NCI-H1105 treated with DMSO at 0.1 percent for 48 hours (cell line): ENCODE data around the gene RILPL1.
"Not testable (repeated sequence)": the region's sequence is repeated elsewhere in the genome, so short reads cannot be mapped to it uniquely, and the experiment has no call there.

Source experiments
- DNase-seq: peaks from one replicate; lab custom pipeline; 2025; lab: John Stamatoyannopoulos, UW

Gene RILPL1

DNA sequence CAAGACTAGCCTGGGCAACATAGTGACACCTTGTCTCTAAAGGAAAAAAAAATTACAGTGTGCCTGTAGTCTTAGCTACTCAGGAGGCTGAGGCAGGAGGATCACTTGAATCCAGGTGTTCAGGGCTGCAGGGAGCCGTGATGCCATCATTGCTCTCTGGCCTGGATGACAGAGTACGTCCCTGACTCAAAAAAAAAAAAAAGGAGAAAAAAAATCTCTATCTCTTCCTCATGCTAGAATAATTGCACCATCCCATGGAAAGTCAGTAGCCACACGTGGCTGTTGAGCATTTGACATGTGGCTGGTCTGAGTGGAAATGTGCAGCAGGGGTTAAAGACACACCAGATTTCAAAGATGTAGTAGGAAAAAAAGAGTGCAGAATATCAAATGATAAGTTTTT lies 3.8 kb downstream of the RILPL1 start:
- DNase-seq, result no peak

DNA sequence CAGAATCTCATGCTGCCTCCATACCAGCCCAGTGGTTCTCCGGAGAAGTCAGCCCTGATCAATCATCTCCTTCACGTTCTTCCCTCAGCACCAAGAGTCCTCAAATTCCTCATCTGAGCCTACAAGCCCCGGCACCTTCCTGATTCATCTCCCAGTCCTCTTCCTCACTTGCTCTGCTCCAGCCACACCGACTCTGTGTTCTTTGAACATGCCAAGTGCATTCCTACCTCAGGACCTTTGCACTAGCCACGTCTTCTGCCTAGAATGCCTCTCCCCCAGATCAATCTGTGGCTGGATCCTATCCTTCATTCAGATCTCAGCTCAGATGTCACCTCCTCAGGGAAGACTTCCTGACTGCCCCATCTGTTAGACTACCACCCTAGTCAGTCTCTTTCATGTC lies 4.7 kb downstream of the RILPL1 start:
- DNase-seq, result no peak

- no peak for DNase-seq
These were observed 6.9 kb downstream of the RILPL1 start for GRCh38 chr12:123526542-123527080.

DNA sequence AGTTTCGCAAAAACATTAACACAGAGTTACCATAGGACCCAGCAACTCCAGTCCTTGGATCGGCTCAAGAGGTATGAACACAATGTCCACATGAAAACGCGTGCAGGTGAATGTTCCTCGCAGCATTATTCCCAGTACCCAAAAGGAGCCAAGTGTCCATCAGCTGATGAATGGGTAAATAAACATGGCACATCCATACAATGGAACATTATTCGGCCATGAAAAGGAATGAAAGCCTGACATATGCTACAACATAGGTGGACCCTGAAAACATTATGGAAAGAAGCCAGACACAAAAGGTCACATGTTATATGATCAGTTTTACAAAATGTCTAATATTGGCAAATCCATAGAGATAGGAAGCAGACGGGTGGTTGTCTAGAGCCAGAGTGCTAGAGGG lies 9.1 kb downstream of the RILPL1 start:
- no peak for DNase-seq

DNA sequence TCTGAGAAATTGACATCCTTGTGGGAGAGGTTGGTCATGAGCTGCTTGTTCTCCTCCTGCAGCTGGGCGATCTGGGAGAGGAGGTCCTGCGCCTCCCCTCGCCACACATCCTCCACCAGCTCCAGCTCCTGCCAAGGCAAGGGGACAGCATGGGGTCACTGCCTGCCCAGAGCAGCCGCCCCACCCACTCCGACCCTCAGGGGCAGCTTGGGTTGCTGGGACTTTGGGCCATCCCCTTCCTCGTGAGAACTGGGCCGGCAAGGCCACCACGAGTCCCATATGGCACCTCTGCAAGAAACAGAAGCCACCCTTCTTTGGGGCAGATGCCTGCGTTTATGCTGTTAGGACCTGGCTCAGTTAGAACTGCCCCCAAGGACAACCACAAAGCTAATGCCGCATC lies 10.0 kb downstream of the RILPL1 start:
- no peak for DNase-seq

- DNase-seq, result no peak
These were observed 11.4 kb downstream of the RILPL1 start for GRCh38 chr12:123522164-123522563.

- no peak for DNase-seq
These were observed 12.7 kb downstream of the RILPL1 start for GRCh38 chr12:123520567-123521474.

DNA sequence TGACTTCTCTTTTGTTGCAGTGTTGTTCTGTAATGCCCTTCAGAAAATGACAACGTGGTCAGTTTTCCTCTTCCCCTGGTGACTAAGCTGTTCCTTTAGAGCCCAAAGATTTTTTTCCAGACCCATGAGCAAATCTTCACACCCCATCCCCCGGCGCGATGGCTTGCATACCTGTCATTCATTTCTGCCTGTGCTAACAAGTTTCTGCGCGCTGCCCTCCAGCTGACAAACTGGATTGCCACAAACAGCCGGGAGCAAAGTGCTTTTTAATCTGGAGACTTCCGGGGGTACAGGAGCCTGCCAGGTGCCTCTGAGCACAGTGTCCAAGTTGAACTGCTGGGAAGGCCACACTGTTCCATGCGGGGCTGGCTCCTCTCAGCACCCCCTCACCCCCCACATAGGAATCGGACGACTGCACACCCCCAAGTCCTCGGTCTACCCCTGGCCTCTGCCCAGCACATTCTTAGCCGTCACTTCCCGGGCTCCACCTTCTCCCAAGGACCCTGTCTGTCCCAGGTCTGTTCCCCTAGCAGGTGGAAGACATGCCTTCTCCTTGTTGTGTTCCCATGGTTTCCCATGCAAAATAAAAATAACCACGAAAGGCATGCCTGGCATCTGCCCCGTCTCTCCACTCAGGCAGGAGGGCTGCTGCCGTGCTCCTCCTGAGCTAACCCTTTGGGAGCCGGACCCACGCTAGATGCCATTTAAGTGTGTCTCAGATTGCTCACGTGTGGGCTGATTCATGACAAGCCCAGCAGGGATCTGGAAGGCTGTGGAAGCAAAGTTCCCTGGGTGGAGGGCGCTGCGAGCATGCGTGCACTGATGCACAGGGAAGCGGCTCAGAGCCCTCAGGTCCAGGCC lies 14.1 kb downstream of the RILPL1 start:
- no peak for DNase-seq

GRCh38 chr12:123516216-123516780 lies 17.2 kb downstream of the RILPL1 start:
- no peak for DNase-seq

- DNase-seq, result not testable (repeated sequence)
These were observed 18.8 kb downstream of the RILPL1 start for GRCh38 chr12:123514582-123515221.

DNA sequence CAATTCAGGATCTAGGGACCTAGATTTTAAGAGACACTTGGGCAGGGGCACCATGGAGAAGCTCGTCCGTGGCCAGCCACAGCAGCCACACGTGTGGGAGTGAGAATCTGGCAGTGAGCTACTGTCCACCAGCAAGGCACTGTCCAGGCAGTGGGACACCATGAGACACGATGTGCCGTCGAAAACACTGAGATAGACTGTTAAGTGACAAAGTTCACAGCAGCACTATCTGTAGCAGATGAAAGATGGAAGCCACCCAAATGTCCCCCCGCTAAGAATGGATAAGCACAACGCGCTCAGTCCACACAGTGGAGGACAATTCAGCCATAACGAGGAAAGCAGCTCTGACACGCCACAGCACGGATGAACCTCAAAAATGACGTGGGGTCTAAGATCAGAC lies 19.7 kb downstream of the RILPL1 start:
- DNase-seq, result no peak

DNA sequence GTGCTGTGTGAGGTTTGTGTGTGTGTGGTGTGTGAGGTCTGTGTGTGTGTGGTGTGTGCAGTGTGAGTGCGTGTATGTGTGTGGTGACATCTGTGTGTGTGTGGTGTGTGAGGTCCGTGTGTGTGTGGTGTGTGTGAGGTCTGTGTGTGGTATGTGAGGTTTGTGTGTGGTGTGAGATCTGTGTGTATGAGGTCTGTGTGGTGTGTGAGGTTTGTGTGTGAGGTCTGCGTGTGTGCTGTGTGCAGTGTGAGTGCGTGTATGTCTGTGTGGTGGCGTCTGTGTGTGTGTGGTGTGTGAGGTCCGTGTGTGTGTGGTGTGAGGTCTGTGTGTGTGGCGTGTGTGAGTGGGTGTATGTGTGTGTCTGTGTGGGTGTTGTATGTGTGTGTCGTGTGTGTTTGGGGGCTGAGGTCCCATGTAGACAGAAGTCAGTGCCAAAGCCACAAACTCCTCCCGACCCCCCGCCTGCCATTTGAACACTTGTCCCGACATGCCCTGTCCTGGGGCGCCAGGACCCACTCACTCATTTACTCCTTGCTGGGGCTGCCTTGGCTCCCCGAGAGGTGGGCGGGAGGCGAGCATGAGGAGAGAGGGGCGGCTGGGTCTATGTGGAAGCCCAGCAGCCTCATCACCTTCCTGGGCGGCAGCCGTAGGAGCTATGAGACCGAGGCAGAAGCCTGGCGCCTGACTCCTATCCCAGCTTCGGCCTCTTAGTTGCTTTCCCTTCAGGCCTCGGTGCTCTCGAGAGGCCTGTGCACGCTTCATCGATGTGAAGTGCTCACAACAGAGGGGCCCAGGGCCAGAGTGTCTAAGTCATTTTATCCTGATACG lies 20.5 kb downstream of the RILPL1 start:
- DNase-seq, result no peak

DNA sequence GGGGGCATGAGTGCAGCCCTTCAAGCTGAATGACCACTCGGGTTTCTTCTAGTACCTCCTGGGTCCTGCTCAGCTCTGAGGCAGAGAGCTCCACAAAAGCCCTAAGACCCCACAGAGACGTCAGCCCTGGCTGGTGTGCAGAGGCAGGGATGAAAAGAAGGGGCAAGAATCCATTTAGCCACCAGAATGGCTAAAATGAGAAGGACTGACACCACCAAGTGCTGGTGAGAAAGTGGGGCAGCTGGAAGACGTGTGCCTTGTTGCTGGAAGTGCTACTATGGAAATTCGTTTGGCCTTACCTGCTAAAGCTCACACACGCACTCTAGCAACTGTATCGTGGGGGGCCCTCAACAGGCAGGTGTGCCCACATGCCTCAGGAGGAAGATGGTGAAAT lies 26.7 kb downstream of the RILPL1 start:
- DNase-seq, result no peak

DNA sequence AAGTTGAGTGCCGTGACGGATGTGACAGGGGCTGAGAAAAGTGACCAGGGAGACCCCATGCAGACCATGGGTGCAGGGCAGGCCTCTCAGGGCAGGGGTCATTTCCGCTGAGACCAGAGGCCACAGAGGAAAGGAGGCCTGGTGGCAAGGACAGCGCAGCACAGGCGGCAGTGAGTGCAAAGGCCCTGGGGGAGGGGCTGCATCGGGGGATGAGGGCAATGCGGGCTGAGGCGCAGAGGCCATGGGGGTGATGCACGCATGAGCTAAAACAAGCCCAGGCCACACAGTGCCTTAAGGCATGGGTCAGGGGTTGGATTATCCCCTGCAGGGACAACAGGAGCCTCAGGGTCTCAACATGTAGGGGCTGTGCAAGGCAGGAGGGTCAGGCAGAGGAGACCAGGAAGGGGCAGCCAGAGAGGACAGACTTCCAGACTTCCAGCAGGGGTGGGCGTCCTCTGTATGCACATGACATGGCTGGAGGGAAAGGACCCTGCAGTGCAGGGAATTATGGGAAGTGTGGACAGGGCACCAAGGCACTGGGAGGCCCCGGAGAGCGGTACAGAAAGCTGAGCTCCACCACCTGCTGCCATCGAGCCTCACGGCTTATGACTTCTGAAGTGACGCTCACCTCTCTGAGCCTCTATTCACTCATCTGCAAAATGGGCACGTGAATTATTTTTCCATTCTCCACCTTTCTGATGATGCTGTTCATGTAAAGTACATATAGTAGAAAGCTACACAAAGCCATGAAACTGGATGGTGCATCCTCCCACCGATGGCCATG lies 27.3 kb downstream of the RILPL1 start:
- DNase-seq, result no peak

- DNase-seq, result no peak
These were observed 31.3 kb downstream of the RILPL1 start for GRCh38 chr12:123502163-123502704.

DNA sequence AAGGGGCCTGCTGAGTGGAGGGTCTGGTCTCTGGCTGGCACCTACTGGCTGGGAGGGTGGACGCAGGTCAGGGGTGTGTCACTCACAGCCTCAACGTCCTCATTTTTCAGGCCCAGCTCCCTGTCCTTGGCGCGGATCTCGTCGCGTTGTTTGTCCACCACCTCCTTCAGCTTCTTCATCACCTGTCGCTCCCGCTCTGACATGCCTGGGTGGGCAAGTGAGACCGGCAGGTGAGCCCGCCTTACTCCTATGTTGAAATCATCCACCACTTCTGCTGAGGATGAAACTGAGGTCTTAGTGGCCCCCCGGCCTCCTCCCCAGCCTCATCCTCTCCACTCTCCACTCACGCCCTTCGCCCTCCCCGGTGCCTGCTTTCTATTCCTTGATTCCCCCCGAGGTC lies 34.2 kb downstream of the RILPL1 start:
- DNase-seq, result no peak

DNA sequence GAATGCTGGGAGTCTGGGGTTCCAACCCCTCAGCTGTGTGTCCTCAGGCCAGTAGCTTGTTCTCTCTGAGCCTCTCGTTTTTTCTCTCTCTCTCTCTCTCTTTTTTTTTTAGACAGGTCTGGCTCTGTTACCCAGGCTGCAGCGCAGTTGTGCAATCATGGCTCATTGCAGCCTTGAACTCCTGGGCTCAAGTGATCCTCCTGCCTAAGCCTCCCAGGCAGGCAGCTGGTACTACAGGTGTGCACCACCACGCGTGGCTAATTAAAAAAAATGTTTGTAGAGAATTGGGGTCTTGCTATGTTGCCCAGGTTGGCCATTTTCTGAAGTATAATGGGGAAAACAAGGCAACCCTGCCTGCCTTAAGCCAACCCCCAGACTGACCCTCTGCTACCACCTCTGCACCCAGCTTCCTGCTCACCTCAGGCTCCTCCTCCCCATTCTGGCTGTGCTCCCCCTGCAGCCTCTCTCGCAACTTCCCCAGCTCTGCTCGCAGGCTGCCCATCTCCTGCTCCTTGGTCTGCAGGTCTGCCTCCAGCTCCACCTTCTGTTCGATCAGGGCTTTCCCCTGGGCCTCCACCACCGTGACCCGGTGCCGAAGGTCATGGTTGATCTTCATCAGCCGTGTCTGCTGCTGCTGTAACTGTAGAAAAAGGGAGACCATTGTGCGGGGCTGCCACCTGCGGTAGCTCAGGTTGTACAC lies 35.2 kb downstream of the RILPL1 start:
- DNase-seq, result no peak

DNA sequence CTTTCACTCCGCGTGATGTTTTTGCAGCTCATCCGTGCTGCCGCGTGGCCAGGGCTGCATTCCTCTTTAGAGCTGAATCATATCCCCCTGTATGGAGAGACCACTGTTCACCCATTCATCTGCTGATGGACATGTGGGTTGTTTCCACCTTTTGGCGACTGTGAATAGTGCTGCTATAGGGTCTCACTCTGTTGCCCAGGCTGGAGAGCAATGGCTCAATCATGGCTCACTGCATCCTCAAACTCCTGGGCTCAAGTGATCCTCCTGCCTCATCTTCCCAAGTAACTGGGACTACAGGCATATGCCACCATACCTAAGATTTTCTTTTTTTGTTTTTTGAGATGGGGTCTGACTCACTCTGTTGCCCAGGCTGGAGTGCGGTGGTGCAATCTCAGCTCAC lies 36.5 kb downstream of the RILPL1 start:
- no peak for DNase-seq

GRCh38 chr12:123494124-123494851 lies 39.2 kb downstream of the RILPL1 start:
- DNase-seq, result no peak
